Eye (tissue), 1 donor: ENCODE results near the gene SLC38A9.

Experiments
- DNase-seq: peaks from one replicate; pipeline ENCODE4 v3.0.0-alpha.2; 2015

SLC38A9 gene

DNA sequence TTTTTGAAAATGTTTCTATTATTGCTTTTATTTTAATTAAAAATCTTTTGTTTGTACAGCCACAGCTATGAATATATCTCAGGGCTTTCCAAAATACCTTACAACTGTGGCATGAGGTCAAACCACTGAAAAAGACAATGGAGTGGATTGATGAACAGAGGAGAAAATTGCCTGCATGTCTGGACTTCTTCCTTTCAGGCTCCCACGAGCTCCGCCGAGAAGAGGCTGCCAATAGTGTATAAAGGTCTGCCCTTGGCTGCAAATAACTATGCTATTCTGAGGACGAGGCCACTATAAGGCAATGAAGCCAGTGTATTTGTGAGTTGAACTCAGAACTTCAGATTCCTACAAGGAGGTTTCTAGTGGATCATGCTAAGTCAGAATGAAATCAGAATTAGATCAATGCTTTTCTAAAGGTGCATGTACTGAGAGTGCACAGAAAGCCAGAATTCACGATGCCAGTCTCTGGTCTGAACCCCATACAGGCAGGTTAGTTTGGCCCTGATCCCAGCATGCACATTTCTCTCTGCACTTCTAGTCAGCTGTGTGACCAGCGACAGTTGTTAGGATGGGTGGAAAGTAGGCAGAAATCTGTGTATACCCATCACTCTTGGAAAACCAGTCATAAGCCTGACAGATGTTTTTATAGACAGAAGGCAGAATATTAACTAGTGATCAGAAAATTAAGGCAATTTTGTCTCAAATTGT, 134.6 kb downstream of the SLC38A9 start:
- DNase-seq = no peak

DNA sequence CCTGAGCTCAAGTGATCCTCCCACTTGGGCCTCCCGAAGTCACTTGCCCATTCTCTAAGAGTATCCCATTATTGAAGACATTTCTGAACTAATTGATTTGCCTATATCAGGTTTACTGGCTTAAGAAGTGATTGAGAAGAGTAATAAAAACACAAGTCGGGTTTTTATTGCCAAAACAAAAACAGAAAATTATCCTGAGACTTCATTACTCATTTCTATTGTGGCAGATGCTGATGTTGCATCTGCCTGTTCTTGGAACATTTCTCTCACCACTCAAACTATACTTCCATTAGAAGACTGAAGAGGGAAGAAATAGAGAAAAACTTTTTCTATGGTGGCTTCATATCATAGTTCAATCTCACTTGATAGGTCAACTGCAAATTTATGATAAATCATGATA, 135.5 kb downstream of the SLC38A9 start:
- no peak for DNase-seq
